Suprapubic skin (tissue), 4 donors: ENCODE measurements around the gene KCP.

Experiments used
- POLR2A ChIP-seq, 2 donors: fragments of 450-650 bp; IDR thresholded peaks; one replicate each; pipeline ENCODE4 v1.6.1; 2017; ENCODE audit warnings: antibody characterized with exemption in 2 of 2, mild to moderate bottlenecking in 2 of 2, moderate library complexity in 2 of 2
- POLR2AphosphoS5 ChIP-seq, 3 donors: sonication (generic); formaldehyde crosslinking; IDR thresholded peaks; one replicate each; pipeline ENCODE4 v1.6.1; 2017; ENCODE audit warnings: antibody characterized with exemption in 3 of 3
- TF ChIP-seq, protein P1 (sequence below), 2 donors: fragments of 200-600 bp in 1 of 2; fragments of 450-650 bp in 1 of 2; sonication (generic) in 1 of 2; IDR thresholded peaks; one replicate each; pipeline ENCODE4 v1.5.1; 2016 to 2019; ENCODE audit warnings: antibody characterized with exemption in 2 of 2, mild to moderate bottlenecking in 1 of 2, moderate library complexity in 1 of 2

DNA sequence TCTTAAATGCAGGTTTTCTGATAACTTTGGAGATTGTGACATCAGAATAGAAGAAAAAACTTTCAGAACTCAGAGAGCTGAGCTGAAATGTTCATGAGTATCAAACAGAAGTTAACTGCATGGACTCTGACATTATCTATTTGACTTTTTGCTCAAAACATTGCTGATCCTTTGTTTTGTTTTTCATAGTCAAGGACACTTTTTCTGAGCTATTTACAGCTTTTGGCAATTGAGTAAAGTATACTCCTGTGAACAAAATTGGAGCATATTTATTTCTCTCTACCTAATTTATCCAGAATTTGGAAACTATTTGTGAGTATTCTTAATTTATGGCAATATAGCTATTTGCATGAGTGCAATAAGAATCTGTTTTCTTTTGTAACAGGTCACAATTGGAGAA lies 11.1 kb downstream of the KCP start:
- TF ChIP-seq, protein P1, sequence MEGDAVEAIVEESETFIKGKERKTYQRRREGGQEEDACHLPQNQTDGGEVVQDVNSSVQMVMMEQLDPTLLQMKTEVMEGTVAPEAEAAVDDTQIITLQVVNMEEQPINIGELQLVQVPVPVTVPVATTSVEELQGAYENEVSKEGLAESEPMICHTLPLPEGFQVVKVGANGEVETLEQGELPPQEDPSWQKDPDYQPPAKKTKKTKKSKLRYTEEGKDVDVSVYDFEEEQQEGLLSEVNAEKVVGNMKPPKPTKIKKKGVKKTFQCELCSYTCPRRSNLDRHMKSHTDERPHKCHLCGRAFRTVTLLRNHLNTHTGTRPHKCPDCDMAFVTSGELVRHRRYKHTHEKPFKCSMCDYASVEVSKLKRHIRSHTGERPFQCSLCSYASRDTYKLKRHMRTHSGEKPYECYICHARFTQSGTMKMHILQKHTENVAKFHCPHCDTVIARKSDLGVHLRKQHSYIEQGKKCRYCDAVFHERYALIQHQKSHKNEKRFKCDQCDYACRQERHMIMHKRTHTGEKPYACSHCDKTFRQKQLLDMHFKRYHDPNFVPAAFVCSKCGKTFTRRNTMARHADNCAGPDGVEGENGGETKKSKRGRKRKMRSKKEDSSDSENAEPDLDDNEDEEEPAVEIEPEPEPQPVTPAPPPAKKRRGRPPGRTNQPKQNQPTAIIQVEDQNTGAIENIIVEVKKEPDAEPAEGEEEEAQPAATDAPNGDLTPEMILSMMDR (IDR thresholded peaks at IDR 0.05), result no peak
- no peak for TF ChIP-seq POLR2AphosphoS5 (IDR thresholded peaks at IDR 0.05)
- TF ChIP-seq POLR2A (IDR thresholded peaks at IDR 0.05), result no peak
